Left kidney (tissue), 2 donors: ENCODE measurements around the gene INPP5F. TPM values are rescaled to one million over a fixed set of nuclear protein-coding genes. Genes with fewer than 3 reads are reported as not detected.

Experiments used
- DNase-seq: peaks from one replicate; pipeline ENCODE4 v3.0.0-alpha.2; 2013
- polyA plus RNA-seq: library from polyadenylated mRNA; unstranded; fragments of 120-200 nt; gene quantifications from one replicate; pipeline ENCODE4 v1.2.1, GENCODE V29; 2013; ENCODE audit not compliant: insufficient read length

The INPP5F gene
- polyA plus RNA-seq, 1 donor: 72.9 TPM

DNA sequence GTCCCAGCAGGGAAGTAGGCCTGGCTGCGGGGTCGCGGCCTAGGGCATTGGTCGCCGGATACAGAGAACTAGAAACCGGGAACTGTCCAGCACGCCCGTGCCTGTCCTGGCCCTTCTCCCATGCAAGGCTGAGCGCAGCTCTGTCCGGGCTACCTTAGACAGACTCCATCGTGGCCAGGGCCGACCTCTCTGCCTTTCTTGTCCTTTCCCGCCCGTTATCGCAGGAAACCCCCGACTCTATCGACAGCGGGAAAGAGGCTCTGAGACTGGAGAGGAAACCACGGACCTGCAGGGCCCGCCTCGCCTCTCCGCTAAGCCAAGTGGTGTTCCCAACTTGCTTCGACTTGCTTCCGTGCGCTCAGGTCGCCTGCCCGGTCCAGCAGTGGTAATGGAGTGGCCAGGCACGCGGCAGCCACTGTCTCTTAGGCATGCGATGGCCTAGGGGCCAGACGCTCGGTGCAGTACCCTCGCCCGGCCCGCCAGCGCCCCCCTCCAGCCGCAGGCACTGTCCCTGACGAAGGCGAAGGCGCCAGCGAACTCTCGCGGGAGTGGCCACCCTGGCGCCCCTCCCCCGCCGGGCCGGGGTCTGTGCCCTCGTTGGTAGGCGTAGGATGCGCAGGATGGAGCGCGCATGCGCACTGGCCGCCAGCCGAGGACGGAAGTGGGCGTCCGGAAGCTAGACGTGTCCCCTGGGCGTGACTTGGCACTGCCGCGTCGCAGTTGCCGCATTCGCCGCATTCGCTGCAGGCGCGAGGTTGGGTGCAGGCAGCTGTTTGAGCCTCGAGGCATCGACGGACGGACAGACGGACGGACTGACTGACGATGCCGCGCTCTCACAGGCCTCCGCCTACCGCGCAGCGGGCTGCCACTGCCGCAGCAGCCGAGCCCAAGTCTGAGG is 92.4 kb downstream of the INPP5F start:
- peak; percentile 86 for DNase-seq

DNA sequence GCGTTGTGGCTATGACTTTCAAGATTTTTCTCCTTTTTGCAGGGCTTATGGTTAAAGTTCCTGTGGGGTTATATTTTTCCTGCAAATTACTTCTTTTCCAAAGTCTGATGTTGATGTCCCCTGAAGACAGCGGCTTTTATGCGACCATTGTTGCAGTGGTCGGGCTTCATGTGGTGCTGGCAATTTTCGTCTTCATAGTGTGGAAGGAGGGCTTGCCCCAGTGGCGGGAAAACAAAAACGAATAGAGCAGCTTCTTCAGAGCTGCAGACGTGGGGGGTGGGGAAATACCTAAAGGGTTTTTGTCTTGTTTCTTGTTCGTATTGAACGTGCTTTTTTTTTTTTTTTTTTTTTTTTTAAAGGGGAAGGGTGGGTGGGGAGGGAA is 93.0 kb downstream of the INPP5F start:
- peak; percentile 19 for DNase-seq

DNA sequence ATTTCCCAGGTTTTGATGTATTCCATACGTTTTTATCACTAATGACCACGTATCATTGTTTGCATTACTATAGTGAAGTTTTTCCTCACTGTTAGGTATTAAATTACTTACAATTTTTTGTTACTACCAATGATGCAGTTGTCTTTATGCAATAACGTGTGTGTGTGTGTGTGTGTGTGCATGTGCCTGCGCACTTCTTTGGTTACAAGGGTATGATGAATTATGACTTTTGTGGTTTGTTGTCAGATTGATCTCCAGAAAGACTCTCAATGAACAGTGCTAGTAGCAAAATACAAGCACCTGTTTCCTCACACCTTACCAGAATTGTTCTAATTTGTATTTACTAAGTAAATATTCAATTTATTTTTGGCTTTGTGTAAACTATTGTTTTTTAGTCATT is 95.3 kb downstream of the INPP5F start:
- no peak for DNase-seq

DNA sequence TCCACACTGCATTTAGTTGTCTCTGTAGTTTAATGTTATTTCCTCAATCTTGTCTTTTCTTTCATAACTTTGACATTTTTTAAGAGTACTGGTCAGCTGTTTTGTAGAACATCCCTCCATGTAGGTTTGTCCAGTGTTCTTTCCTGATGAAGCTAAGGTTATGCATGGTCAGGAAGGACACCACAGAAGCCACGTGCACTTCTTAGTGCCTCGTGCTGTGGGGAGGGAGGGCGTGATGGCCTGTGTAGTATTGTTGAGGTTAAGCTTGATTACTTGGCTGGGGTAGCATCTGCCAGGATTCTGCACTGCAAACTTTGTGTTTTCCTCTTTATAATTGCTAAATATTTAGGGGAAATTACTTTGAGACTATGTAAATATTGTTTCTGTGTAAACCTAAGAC is 98.4 kb downstream of the INPP5F start:
- DNase-seq: no peak

DNA sequence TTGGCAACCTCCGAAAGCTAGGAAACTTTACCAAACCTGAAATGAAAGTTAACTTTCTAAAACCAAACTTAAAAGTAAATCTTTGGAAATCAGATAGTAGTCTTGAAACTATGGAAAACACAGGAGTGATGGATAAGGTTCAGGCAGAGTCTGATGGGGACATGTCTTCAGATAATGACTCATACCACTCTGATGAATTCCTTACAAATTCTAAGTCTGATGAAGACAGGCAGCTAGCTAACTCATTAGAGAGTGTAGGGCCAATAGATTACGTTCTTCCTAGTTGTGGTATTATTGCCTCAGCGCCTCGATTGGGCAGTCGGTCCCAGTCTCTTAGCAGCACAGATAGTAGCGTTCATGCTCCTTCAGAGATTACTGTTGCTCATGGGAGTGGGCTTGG is 100.9 kb downstream of the INPP5F start:
- DNase-seq: no peak

DNA sequence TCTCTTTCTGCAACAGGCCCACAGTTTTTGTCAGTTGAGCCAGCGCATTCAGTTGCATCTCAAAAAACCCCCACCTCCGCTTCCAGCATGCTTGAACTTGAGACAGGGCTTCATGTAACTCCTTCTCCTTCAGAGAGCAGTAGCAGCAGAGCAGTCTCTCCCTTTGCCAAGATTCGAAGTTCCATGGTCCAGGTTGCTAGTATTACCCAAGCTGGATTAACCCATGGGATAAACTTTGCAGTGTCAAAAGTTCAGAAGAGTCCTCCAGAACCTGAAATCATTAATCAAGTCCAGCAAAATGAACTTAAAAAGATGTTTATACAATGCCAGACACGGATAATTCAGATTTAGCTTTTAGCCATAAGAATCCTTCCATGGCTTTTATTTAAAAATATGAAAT is 101.6 kb downstream of the INPP5F start:
- no peak for DNase-seq

DNA sequence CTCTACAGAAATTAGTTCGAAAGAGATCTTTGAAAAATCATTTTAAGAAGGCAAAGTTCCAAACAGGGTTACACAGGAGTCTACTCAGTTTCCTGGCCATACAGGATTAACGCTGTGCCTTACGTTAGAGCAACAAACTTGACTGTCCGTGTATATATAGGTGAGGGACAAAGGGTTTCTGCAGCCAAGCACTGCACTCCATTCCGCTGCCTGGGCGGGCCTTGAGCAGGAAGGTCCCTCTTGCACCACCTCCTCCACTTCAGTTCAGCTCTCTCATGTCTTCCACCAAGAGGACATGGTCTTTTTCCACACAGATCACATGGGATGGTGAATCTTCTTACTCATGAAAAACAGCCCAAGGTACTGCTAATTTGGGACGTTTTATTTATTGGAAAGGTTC is 103.6 kb downstream of the INPP5F start:
- no peak for DNase-seq

DNA sequence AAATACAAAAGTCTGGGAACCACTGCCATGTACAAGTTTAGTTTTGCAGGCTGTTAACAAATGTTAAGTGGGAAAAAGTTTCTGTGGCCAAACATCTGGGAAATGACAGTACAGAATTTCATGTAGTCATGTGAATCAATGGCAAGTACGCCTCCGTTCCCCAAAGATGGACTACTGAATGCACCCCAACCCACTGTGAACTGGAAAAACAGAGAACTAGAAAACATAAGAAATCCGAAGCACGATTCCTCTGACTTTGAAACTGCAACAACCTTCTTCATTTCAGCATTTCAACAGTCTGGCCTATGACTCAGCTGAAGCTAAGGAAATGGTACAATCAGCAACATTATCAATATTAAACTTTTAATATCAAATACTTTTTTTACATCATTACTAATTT is 105.0 kb downstream of the INPP5F start:
- DNase-seq: no peak

DNA sequence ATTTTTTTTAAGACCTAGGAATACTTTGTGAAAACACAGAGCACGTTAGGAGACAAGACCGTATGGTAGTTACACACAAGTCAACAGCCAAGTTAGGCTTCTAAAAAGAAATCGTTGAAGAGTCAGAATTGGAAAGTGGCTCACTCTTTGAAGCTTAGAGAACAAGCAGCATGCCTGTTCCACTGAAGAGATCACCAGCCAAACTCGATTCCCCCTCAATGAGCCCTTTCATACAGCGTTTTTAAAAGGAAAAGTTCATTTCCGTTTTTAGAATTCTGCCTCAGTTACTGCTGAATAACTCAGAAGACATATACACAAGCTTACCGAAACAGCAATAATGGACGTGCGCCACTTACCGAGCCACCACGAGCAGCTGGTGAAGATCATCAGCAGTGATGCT is 105.8 kb downstream of the INPP5F start:
- no peak for DNase-seq

DNA sequence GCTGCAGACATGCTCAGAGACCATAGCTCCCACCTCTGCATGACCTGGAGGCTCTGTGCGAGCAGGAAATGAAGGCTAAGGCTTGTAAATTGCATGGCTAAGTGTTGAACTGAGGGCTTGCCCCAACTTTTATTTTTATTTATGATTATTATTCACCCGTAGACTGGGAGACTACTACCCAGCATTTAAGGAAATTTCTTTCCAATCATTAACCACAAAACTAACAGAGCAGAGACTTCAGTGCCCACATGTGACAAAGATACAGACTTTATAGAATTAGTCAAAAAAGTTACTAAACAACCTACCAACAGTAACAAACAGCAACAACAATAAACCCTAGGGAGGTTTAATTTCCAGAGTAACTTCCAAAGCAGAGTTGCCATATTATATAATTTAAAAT is 107.1 kb downstream of the INPP5F start:
- no peak for DNase-seq

DNA sequence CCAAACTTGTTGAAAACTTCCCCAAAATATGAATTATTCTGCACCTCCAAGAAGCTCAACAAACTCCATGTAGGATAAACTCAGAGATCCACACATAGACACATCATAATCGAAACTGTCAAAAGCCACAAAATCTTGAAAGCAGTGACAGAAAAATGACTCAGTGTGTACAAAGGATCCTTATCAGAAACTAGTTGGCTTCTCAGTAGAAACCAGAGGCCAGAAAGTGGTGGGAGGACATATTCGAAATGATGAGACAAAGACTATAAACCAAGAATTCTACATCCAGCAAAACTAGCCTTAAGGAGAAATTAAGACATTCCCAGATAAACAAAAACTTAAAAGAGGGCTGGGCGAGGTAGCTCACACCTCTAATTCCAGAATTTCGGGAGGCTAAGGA is 108.3 kb downstream of the INPP5F start:
- no peak for DNase-seq

DNA sequence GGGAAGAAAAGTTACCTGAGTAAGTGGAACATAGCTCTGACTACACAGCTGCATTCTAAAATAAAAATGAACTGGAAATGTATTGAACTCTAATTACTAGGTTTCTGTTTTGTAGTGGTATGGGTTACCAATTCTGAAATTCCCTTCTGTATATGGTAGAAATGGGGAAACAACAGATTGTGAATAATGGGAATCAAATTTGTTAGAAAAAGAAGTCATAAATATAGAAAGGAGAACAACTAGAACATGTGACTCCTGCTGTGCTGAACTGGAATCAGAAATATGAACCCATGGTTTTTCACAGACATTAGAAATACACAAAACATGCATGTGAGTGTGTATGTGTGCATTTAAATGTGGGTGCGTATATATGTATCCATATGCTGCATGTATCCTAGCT is 119.8 kb downstream of the INPP5F start:
- no peak for DNase-seq

DNA sequence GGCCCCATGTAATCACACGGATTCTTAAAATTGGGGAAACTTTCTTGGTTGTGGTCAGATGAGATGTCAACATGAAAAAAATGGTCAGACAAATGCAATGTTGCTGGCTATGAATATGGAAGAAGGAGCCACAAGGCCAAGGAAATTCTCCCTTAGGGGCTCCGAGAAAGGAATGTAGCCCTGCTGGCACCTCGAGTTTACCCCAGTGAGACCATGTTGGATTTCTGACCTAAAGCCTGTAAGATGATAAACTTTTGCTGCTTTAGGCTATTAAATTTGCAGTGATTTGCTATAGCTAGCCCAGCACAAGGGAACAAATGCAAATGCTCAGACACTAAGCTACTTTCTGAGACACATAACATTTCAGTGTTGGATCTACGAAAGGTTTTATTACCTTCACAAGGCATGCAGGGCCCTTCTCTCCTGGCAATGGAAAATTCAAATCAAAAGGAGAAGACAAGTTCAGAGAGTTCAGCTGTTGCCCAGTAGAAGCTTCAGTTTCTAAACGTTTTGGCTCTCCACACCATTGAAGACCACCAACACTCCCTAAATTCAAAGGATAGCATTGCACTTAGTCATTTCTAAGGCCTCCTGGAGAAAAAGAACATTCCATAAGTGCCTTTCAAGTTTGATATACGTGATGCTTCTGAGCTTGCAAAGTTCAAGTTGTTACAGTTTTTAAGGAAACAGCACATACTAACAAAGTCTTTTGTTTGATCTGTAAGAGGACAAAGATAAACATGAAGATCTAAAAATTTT is 123.4 kb downstream of the INPP5F start:
- DNase-seq: no peak

DNA sequence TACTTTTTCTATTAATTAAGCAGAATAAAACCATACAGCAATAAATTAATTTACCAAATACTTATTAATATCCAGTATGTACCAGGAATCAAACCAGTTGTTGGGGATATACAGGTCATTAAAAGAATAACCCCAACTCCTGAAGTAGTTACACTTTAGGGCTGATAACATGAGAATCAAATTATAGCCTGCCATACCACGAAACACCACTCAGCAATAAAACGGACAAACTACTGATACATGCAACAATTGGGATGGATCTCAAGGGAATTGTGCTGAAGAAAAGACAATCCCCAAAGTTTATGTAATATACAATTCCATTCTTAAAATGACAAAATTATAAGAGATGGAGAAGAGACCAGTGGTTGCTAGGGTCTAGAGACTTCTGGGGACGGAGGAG is 124.1 kb downstream of the INPP5F start:
- DNase-seq: no peak

DNA sequence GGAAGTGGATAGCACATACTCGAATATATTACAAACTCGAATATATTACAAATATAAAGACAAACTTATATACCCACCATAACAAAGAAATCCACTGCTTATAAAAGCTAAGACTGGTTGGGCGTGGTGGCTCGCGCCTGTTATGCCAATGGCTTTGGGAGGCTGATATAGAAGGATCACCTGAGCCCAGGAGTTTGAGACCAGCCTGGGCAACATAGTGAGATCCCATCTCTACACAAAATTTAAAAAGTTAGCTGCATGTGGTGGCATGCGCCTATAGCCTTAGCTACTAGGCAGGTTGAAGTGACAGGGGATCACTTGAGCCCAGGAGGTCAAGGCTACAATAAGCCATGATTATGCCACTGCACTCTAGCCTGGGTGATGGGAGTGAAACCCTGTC is 126.4 kb downstream of the INPP5F start:
- DNase-seq: no peak

DNA sequence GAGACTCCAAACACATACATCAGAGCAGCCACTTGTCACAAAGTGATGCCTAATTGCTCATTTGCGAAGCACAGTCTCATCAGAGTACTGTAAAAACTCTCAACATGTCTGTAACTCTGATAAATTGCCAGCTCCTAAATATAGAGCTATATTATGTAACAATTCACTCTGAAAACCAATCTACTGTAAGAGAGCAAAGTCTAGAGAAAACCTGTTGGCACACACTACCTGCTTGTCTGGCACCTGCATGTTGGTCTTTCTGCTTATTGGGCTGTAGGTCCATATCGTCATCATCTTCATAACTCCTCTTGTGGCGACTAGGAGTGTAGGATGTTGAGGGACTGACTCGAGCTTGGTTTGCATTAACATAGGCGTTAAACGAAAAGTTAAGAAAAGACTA is 127.0 kb downstream of the INPP5F start:
- no peak for DNase-seq

DNA sequence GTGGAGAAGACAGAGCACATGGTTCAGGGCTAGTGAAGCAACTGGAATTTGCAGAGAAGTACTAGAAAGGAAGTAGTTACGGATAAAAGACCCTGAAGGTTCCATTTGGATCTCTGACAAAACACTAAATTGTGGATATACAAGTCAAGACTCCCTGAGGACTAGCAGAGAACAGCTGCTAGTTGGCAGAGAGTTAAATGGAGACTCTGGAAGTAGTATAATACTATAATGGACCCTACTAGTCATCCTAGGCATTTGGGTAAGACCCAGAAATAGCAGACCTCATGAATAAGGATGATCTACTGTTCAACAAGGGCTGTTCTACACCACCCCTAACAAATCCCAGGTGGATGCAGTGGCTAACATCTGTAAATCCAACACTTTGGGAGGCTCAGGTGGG is 127.7 kb downstream of the INPP5F start:
- DNase-seq: no peak

DNA sequence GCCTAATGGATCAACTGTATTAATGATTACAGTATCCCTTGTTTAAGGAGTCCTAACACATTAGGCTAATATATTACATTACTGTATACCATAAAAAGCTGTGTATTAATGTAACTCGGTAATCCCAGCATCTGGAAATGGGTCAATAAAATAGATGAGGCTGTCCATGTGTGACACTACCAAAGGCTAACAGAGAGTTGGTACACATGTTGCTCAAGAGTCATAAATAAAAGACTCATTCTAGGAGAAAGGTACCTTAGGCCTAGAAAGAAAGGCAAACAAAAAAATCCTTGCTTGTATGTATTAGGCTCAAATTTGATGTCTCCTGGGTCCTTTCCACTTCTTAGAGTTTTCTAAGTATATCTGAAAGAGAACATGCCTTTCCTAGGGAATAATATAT is 132.2 kb downstream of the INPP5F start:
- no peak for DNase-seq

DNA sequence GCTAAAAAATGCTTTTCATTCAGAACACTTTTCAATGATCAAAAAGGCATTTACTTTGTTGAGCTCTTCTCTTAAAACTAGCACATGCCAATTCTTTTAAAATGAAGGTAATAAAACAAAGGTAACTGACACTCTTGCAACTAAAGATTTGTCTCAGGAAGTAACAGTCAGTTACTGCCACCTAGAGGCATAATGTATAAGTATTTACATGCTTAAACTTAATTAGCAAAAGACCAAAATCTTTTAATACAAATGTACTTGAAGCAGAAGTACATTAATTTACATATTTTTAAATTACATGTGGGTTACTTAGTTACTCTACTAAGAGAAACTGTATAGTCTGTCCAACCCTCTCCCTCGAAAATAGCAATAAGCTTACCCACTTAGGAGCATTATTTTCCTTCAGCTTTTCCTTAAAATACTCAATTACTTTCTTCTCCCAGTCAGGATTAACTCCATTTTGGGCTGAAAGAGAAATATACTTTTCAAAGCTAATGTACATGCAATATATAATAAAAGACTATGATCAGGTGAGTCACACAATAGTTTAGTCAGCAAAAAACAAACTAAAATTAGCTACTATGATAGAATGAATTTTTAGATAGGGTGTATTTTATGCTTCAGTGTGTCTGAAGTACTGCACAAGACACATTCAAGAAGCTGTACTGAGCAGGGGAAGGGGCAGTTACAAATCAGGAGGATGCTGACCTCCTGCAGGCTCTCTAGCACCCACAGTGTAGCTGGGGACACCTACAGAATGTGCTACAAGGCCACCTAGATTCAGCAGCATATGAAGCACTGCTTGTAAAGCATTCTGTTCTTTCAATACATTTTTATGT is 133.8 kb downstream of the INPP5F start:
- DNase-seq: peak; percentile 46

DNA sequence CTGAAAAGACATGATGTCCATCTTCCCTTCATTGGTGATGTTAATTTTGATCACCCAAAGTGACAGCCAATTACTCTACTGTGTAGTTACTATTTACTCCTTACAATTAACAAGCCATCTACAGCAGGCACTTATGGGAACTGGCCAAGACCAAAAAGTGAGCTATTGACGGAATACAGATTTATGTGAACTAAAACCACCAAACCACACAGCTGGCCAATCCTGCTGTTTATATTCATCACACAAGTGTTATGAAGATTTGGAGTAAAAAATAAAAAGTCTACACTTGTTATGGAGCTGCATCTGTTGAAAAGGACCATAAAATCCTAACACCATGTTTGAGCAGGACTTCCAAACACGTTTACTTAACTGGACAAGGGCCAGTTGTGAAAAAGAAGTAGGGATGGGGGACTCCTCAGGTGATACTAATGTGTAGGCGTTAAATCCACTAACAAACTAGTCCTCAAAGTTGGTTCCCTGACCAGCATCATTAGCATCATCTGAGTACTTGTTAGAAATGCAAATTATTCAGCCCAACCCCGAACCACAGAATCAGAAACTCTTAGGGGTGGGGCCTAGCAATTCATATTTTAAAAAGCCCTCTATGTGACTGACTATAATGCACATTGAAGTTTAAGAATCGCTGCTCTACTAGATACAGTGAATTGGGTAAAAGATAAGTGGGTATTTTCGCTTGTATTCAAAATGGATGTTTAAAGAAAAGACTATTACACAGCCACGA is 135.2 kb downstream of the INPP5F start:
- no peak for DNase-seq

DNA sequence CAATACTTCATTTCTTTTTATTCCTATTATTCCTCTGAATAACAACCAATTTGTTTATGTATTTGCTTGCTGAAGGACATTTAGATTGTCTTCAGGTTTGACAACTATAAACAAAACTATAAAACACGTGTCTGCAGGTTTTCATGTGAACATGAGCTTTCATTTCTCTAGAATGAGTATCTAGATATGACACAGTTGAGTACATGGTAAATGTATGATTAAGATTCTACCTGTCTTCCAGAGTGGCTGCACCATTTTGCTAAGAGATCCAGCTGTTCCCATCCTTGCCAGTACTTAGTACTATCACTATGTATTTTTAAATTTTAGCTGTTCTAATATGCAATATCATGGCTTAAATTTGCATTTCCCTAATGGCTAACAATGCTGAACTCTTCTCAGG is 136.7 kb downstream of the INPP5F start:
- no peak for DNase-seq

DNA sequence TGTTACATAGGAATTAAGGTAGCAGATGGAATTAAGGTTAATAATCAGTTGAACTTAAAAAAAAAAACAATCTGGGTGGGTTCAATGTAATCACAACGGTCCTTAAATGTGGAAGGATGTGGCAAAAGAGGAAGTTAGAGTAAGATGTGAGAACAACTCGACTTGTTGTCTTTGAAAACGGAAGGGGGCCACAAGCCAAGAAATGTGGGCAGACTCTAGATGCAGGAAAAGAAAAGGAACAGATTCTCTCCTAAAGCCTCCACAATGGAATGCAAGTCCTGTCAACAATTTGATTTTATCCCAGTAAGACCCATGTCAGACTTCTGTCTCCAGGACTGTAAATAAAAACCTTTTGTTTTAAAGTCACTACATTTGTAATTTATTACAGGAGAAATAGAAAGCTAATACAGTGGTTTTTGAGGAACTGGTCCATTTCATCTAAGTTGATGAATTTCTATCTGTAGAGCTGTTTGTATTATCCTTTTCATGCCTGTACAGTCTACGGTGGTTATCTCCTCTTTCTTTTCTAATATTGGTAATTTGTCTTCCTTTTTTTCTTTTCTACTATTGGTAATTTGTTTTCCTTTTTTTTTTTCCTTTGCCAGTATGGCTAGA is 138.2 kb downstream of the INPP5F start:
- DNase-seq: no peak
